Mesendoderm (in vitro differentiated cells): ENCODE results near the gene C6orf62.
"Not testable (repeated sequence)": the region's sequence is repeated elsewhere in the genome, so short reads cannot be mapped to it uniquely, and the experiment has no call there.

Source experiments
- DNase-seq: peaks from one replicate; pipeline ENCODE4 v3.0.0; 2013
- H2AK5ac ChIP-seq: 2 replicates; pipeline ENCODE4 v1.6.1; 2013; ENCODE audit warnings: low read length, inconsistent platforms
- H2BK120ac ChIP-seq: 2 replicates; pipeline ENCODE4 v1.6.1; 2013; ENCODE audit warnings: low read depth, mild to moderate bottlenecking, low read length, moderate library complexity, mixed read lengths
- H2BK15ac ChIP-seq: replicated peaks from 2 replicates; pipeline ENCODE4 v1.6.1; 2013; ENCODE audit warnings: low read depth, mild to moderate bottlenecking, moderate library complexity
- H2BK5ac ChIP-seq: 2 replicates; pipeline ENCODE4 v1.6.1; 2013; ENCODE audit warnings: low read length, inconsistent platforms
- H3K18ac ChIP-seq: 2 replicates; pipeline ENCODE4 v1.6.1; 2013; ENCODE audit warnings: mild to moderate bottlenecking, low read length, mixed read lengths
- H3K23ac ChIP-seq: one replicate; pipeline ENCODE4 v1.6.1; 2013; ENCODE audit warnings: low read length
- H3K27ac ChIP-seq: 2 replicates; pipeline ENCODE4 v1.5.1; 2013; ENCODE audit warnings: low read depth, mild to moderate bottlenecking, inconsistent platforms, low read length, moderate library complexity
- H3K27me3 ChIP-seq: 2 replicates; pipeline ENCODE4 v1.6.1; 2013; ENCODE audit warnings: low read length, control low read depth, mild to moderate bottlenecking, inconsistent platforms; ENCODE audit not compliant: insufficient read depth, poor library complexity
- H3K36me3 ChIP-seq: 2 replicates; pipeline ENCODE4 v1.6.1; 2013; ENCODE audit warnings: low read length, inconsistent platforms; ENCODE audit not compliant: control insufficient read depth, insufficient read depth
- H3K4ac ChIP-seq: one replicate; pipeline ENCODE4 v1.6.1; 2013; ENCODE audit warnings: low read depth, mild to moderate bottlenecking, low read length, moderate library complexity
- H3K4me1 ChIP-seq: 2 replicates; pipeline ENCODE4 v1.6.1; 2013; ENCODE audit warnings: low read depth, low read length, inconsistent platforms; ENCODE audit not compliant: control insufficient read depth
- H3K4me2 ChIP-seq: 2 replicates; pipeline ENCODE4 v1.6.1; 2013; ENCODE audit warnings: low read length
- H3K4me3 ChIP-seq: 2 replicates; pipeline ENCODE4 v1.5.1; 2013; ENCODE audit warnings: mild to moderate bottlenecking, low read length
- H3K56ac ChIP-seq: one replicate; pipeline ENCODE4 v1.6.1; 2013; ENCODE audit warnings: low read length
- H3K79me1 ChIP-seq: 2 replicates; pipeline ENCODE4 v1.6.1; 2013; ENCODE audit warnings: low read length, inconsistent platforms
- H3K79me2 ChIP-seq: 2 replicates; pipeline ENCODE4 v1.6.1; 2013; ENCODE audit warnings: mild to moderate bottlenecking, low read length; ENCODE audit not compliant: control insufficient read depth, insufficient read depth
- H3K9ac ChIP-seq: 2 replicates; pipeline ENCODE4 v1.6.1; 2013; ENCODE audit warnings: low read length, inconsistent platforms
- H4K5ac ChIP-seq: one replicate; pipeline ENCODE4 v1.6.1; 2013; ENCODE audit warnings: low read length
- H4K8ac ChIP-seq: one replicate; pipeline ENCODE4 v1.6.1; 2013; ENCODE audit warnings: low read depth, mild to moderate bottlenecking, control low read depth, low read length, moderate library complexity
- WGBS: extraction: QIAGEN DNeasy Blood & Tissue Kit; methylation state at CpG from one replicate; pipeline ENCODE4 v1.1.7; 2013; ENCODE audit warnings: low lambda C conversion rate, missing lambda C conversion rate; ENCODE audit not compliant: insufficient coverage; ENCODE audit errors: extremely low coverage; 5-methylcytosine and 5-hydroxymethylcytosine counted together

The C6orf62 gene

DNA sequence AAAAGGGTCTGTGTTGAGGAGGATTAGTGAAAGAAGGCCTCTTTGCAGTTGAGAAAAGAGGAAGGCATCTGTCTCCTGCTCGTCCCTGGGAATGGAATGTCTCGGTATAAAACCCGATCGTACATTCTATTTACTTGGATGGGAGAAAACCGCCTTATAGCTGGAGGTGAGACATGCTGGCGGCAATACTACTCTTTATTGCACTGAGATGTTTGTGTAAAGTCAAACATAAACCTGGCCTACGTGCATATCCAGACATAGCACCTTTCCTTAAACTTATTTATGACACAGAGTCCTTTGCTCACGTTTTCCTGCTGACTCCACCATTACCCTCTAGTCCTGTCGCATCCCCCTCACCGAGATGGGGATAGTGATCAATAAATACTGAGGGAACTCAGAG is 56.7 kb downstream of the C6orf62 start:
- peaks cover 2% of the 10 kb centered on the region for H3K36me3 ChIP-seq
- no peak for DNase-seq
- H3K4me3 ChIP-seq = no peak overlapping the region
- no peak overlapping the region for H4K5ac ChIP-seq
- no peak overlapping the region for H2BK5ac ChIP-seq
- H3K4me2 ChIP-seq = no peak overlapping the region
- peaks cover 15% of the 10 kb centered on the region for H3K79me2 ChIP-seq
- H3K4me1 ChIP-seq = no peaks in the 10 kb centered on the region
- no peak overlapping the region for H3K9ac ChIP-seq
- no CpG with 5 or more reads among the region's 10 CpGs for WGBS
- no peak overlapping the region for H4K8ac ChIP-seq
- H3K27me3 ChIP-seq = no peaks in the 10 kb centered on the region
- no peak overlapping the region for H3K4ac ChIP-seq
- no peak overlapping the region for H2BK15ac ChIP-seq
- H3K56ac ChIP-seq = no peak overlapping the region
- H2AK5ac ChIP-seq = no peak overlapping the region
- H2BK120ac ChIP-seq = no peak overlapping the region
- H3K27ac ChIP-seq = no peak overlapping the region
- no peak overlapping the region for H3K18ac ChIP-seq
- H3K23ac ChIP-seq = no peak overlapping the region
- peaks cover 4% of the 10 kb centered on the region for H3K79me1 ChIP-seq

- H3K27me3 ChIP-seq, DNase-seq, H3K23ac ChIP-seq, H3K36me3 ChIP-seq, H3K27ac ChIP-seq, H3K4me2 ChIP-seq, H3K56ac ChIP-seq, H3K4me3 ChIP-seq, H3K4ac ChIP-seq, H3K4me1 ChIP-seq, H3K79me1 ChIP-seq, H3K9ac ChIP-seq, H4K5ac ChIP-seq, H2BK120ac ChIP-seq, H3K18ac ChIP-seq, H2BK15ac ChIP-seq, H2AK5ac ChIP-seq, H2BK5ac ChIP-seq, H4K8ac ChIP-seq: not testable (repeated sequence)
- H3K79me2 ChIP-seq = peaks cover 15% of the 10 kb centered on the region
- WGBS = no CpG with 5 or more reads among the region's 5 CpGs
Observed at GRCh38 chr6:24661759-24662158, 57.2 kb downstream of the C6orf62 start.

GRCh38 chr6:24660105-24660504 is 58.8 kb downstream of the C6orf62 start:
- Histone ChIP-seq H2AK5ac (no peak overlapping the region), H3K18ac (no peak overlapping the region), H2BK15ac (no peak overlapping the region), H3K27ac (no peak overlapping the region), H3K27me3 (no peaks in the 10 kb centered on the region), H3K23ac (no peak overlapping the region), H4K5ac (no peak overlapping the region), H3K4me1 (no peaks in the 10 kb centered on the region), H3K9ac (no peak overlapping the region), H3K4ac (no peak overlapping the region), H3K4me3 (no peak overlapping the region), H3K56ac (no peak overlapping the region), H2BK5ac (no peak overlapping the region), H3K79me1 (peaks cover 9% of the 10 kb centered on the region), H4K8ac (no peak overlapping the region), H3K36me3 (peaks cover 2% of the 10 kb centered on the region), H3K4me2 (no peak overlapping the region), H3K79me2 (peaks cover 6% of the 10 kb centered on the region), H2BK120ac (no peak overlapping the region)
- WGBS = 100% methylated on average over 1 of the region's 2 CpGs
- DNase-seq = no peak

DNA sequence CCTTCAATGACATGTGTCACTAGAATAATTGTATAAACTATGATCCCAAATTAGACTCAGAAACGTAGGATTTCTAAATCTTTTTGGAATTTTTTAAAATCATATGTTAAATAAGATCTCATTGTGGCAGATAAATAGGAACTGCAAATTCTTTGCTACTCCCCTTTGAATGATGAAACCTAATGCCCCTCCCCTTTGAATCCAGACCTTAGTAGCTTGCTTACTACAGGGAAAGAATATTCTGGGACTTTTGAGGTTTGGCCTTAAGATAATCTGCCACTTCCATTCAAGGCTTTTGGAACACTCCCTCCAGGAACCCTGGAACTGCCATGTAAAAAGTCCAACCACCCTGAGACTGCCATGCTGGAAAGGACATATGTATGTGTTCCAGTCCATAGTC is 59.4 kb downstream of the C6orf62 start:
- H2BK120ac ChIP-seq = no peak overlapping the region
- H4K8ac ChIP-seq = no peak overlapping the region
- no peak overlapping the region for H2BK5ac ChIP-seq
- H4K5ac ChIP-seq = no peak overlapping the region
- H3K9ac ChIP-seq = no peak overlapping the region
- H2BK15ac ChIP-seq = no peak overlapping the region
- H3K4ac ChIP-seq = no peak overlapping the region
- no CpG with 5 or more reads among the region's 1 CpG for WGBS
- H3K23ac ChIP-seq = no peak overlapping the region
- peaks cover 4% of the 10 kb centered on the region for H3K79me2 ChIP-seq
- H3K36me3 ChIP-seq = peaks cover 2% of the 10 kb centered on the region
- H3K56ac ChIP-seq = no peak overlapping the region
- H3K4me2 ChIP-seq = no peak overlapping the region
- no peak overlapping the region for H2AK5ac ChIP-seq
- no peak for DNase-seq
- no peaks in the 10 kb centered on the region for H3K4me1 ChIP-seq
- no peak overlapping the region for H3K27ac ChIP-seq
- no peak overlapping the region for H3K4me3 ChIP-seq
- H3K79me1 ChIP-seq = peaks cover 9% of the 10 kb centered on the region
- no peaks in the 10 kb centered on the region for H3K27me3 ChIP-seq
- no peak overlapping the region for H3K18ac ChIP-seq

DNA sequence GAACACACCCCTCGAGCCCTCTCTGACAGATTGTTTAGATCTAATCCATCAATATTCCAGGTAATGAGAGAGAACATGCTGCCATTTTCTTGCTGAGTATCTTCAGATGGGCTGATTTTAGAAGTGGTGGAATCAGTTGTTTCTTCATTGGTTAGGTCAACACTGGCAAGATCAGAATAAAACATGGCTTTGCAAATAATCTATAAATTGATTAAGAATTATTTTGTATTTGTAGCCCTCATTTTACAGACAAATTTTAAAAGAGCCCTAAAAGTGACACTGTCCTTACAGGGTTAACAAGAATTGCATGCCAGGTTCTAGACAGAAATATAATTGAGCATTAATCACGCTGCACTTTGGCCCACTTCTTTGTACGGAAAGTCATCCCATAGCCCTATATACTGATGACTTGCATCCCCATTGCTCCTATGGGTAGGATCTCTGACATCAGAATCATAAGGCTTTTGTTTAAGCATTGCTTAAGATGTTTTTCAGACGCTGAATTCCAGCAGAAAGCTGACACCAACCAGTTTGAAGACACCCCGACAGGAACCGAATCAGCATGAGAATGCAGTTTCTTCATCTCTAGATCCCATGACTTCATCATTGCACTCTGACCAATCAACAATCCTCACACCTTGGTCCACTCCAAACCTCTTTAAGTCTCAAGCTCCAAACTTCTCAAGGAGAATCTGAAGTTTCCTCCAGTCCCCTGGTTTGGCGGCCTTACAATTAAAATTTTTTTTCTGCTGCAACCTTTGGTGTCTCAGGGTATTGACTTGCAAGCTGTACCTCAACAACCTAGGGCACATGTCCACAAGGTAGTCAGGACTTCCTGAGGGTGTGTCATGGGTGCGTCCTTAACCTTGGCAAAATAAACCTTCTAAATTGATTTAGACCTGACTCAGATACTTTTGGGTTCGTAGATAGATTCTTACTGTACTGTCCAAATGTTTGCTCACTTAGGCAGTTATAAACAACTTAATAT is 60.1 kb downstream of the C6orf62 start:
- H3K4me1 ChIP-seq = no peaks in the 10 kb centered on the region
- H3K27ac ChIP-seq = no peak overlapping the region
- DNase-seq = peak; percentile 89
- no peak overlapping the region for H3K4ac ChIP-seq
- H3K27me3 ChIP-seq = no peaks in the 10 kb centered on the region
- no peak overlapping the region for H3K56ac ChIP-seq
- H3K79me1 ChIP-seq = peaks cover 9% of the 10 kb centered on the region
- H2BK15ac ChIP-seq = no peak overlapping the region
- no CpG with 5 or more reads among the region's 9 CpGs for WGBS
- H3K18ac ChIP-seq = no peak overlapping the region
- no peak overlapping the region for H2BK5ac ChIP-seq
- H4K8ac ChIP-seq = no peak overlapping the region
- peaks cover 2% of the 10 kb centered on the region for H3K79me2 ChIP-seq
- H2AK5ac ChIP-seq = no peak overlapping the region
- peaks cover 2% of the 10 kb centered on the region for H3K36me3 ChIP-seq
- H2BK120ac ChIP-seq = no peak overlapping the region
- no peak overlapping the region for H3K23ac ChIP-seq
- no peak overlapping the region for H3K9ac ChIP-seq
- H3K4me2 ChIP-seq = no peak overlapping the region
- no peak overlapping the region for H3K4me3 ChIP-seq
- H4K5ac ChIP-seq = no peak overlapping the region
